ENCODE measurements around the gene ANXA1. TPM values are rescaled to one million over a fixed set of nuclear protein-coding genes. Genes with fewer than 3 reads are reported as not detected.
A peak's percentile ranks its signal among the peaks of the same experiment; 100 is the strongest.

Gene ANXA1
- 659 and 754 TPM in 2 replicates for total RNA-seq (2014; rRNA removed; shearing (Covaris generic))

GRCh38 chr9:73151653-73152542 lies at the start of gene ANXA1:
Gene ANXA1, plus strand, starts transcription at chr9:73151865. Its CDS starts 6,671 bp downstream, at chr9:73158536.
- peak; percentile 88 for DNase-seq (ENCODE audit: low spot score)

GRCh38 chr9:73104342-73104741 lies 47.3 kb upstream of the ANXA1 start:
- no peak for DNase-seq (ENCODE audit: low spot score)

- DNase-seq (ENCODE audit: low spot score), result no peak
Measured at GRCh38 chr9:73104921-73105320, 46.7 kb upstream of the ANXA1 start.

GRCh38 chr9:73107489-73108069 lies 44.1 kb upstream of the ANXA1 start:
- DNase-seq (ENCODE audit: low spot score), result peak; percentile 58

GRCh38 chr9:73114058-73114457 lies 37.6 kb upstream of the ANXA1 start:
- DNase-seq (ENCODE audit: low spot score), result no peak

- no peak for DNase-seq (ENCODE audit: low spot score)
Measured at GRCh38 chr9:73114958-73115357, 36.7 kb upstream of the ANXA1 start.

- peak; percentile 24 for DNase-seq (ENCODE audit: low spot score)
Measured at GRCh38 chr9:73116031-73116430, 35.6 kb upstream of the ANXA1 start.

- no peak for DNase-seq (ENCODE audit: low spot score)
Measured at GRCh38 chr9:73116880-73117279, 34.8 kb upstream of the ANXA1 start.

- no peak for DNase-seq (ENCODE audit: low spot score)
Measured at GRCh38 chr9:73118286-73118685, 33.4 kb upstream of the ANXA1 start.

GRCh38 chr9:73118898-73119554 lies 32.6 kb upstream of the ANXA1 start:
- peak; percentile 77 for DNase-seq (ENCODE audit: low spot score)

GRCh38 chr9:73121375-73121935 lies 30.2 kb upstream of the ANXA1 start:
- DNase-seq (ENCODE audit: low spot score), result no peak

GRCh38 chr9:73125651-73126050 lies 26.0 kb upstream of the ANXA1 start:
- DNase-seq (ENCODE audit: low spot score), result no peak

- no peak for DNase-seq (ENCODE audit: low spot score)
Measured at GRCh38 chr9:73129941-73130685, 21.6 kb upstream of the ANXA1 start.

- no peak for DNase-seq (ENCODE audit: low spot score)
Measured at GRCh38 chr9:73131461-73131860, 20.2 kb upstream of the ANXA1 start.

GRCh38 chr9:73132034-73132776 lies 19.5 kb upstream of the ANXA1 start:
- DNase-seq (ENCODE audit: low spot score), result peak; percentile 86

GRCh38 chr9:73133022-73133651 lies 18.5 kb upstream of the ANXA1 start:
- no peak for DNase-seq (ENCODE audit: low spot score)

GRCh38 chr9:73133921-73134407 lies 17.7 kb upstream of the ANXA1 start:
- no peak for DNase-seq (ENCODE audit: low spot score)

- DNase-seq (ENCODE audit: low spot score), result no peak
Measured at GRCh38 chr9:73135394-73135793, 16.3 kb upstream of the ANXA1 start.

- peak; percentile 70 for DNase-seq (ENCODE audit: low spot score)
Measured at GRCh38 chr9:73137286-73137899, 14.3 kb upstream of the ANXA1 start.

GRCh38 chr9:73137914-73138313 lies 13.8 kb upstream of the ANXA1 start:
- no peak for DNase-seq (ENCODE audit: low spot score)

Data from H4 (cell line).